Measurements from ENCODE around the gene KCNK7. TPM values are rescaled to one million over a fixed set of nuclear protein-coding genes. Genes with fewer than 3 reads are reported as not detected.

KCNK7 gene
- polyA plus RNA-seq, 3 donors = 4.3 TPM; not detected in 2

DNA sequence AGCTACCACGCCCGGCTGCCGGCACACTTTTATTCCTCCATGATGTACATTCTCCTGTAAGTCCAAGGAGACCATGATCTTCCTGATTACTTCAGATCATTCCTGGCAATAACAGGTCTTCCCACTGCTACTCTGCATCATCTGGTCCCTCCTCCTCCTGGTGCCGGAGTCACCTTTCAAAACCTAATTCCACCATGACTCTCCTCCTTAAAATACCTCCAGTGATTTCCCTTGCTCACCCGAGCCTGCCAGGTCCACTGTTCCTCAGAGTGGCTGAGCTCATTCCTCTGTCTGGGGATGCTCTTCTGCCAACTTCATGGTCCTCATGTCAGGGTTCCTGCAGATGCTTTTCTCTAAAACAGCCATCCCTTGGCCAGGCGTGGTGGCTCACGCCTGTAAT is 33.6 kb downstream of the KCNK7 start:
- TF ChIP-seq, protein P1, sequence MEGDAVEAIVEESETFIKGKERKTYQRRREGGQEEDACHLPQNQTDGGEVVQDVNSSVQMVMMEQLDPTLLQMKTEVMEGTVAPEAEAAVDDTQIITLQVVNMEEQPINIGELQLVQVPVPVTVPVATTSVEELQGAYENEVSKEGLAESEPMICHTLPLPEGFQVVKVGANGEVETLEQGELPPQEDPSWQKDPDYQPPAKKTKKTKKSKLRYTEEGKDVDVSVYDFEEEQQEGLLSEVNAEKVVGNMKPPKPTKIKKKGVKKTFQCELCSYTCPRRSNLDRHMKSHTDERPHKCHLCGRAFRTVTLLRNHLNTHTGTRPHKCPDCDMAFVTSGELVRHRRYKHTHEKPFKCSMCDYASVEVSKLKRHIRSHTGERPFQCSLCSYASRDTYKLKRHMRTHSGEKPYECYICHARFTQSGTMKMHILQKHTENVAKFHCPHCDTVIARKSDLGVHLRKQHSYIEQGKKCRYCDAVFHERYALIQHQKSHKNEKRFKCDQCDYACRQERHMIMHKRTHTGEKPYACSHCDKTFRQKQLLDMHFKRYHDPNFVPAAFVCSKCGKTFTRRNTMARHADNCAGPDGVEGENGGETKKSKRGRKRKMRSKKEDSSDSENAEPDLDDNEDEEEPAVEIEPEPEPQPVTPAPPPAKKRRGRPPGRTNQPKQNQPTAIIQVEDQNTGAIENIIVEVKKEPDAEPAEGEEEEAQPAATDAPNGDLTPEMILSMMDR (IDR thresholded peaks at IDR 0.05) = no peak
- peaks cover 22 to 42% of the 10 kb centered on the region in 2 donors for H3K4me1 ChIP-seq (ENCODE audit: control insufficient read depth in 1 of 2, insufficient read depth in 2 of 2, low read length in 2 of 2)

DNA sequence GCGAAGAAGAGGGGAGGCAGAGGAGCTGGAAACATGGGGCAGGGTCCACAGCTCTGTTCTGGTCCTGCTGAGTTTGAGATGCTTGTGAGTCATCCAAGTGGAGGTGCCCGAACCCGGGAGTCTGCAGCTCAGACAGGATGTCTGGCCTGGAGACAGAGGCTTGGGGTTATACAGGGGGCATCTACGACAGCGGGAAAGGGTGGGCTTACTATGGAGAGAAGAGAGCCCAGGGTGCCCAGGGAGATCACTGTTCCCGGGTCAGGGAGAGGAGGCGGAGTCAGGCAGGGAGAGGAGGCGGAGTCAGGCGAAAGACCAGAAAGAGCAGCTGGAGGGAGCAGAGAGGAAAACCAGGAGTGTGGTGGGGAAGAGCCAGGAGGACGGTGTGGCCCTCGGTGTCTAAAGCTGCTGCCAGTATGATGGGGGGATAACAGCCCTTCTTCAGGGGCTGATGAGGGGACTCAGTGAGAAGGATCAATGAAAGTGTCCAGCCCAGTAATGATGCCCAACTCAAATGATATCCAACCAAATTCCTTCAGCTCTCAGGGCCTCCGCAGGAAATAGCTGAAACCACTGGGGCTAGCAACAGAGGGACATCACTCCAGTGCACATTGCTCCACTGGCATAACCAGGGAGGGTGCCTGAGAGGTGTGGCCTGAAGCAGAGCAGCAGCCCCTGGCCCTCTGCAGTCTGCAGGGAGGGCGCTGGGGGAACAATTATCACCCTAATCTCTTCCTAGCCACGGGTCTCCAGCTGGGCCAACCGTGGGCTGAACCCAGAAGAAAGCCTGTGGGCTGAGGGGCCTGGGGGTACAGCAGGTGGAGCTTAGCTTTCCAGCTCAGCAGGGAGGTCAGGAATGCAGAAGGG is 34.8 kb downstream of the KCNK7 start:
- Mint-ChIP-seq H3K27ac (peak overlapping the region in 1 of 7 donors; percentile 72), H3K27me3 (ENCODE audit: low read depth in 3 of 3) (peaks cover 19 to 41% (median 27%) of the 10 kb centered on the region in 3 donors), H3K4me3 (no peak overlapping the region), H3K36me3 (peaks cover 0 to 9% of the 10 kb centered on the region in 2 donors), H3K4me1 (peaks cover 37% of the 10 kb centered on the region), H3K9me3 (peaks cover 0 to 2% (median 0%) of the 10 kb centered on the region in 7 donors)
- H4K20me1 ChIP-seq (ENCODE audit: insufficient read depth, low read length) = no peaks in the 10 kb centered on the region
- H3K27ac ChIP-seq (ENCODE audit: low read depth in 1 of 2, low read length in 2 of 2) = no peak overlapping the region
- H2AFZ ChIP-seq (ENCODE audit: insufficient read depth, low read depth, low read length, poor library complexity, severe bottlenecking) = no peak overlapping the region
- H3K27me3 ChIP-seq (ENCODE audit: control insufficient read depth in 2 of 2, insufficient read depth in 2 of 2, low read length in 2 of 2) = peaks cover 0 to 33% of the 10 kb centered on the region in 2 donors
- H3K79me2 ChIP-seq (ENCODE audit: insufficient read depth, low read length) = no peaks in the 10 kb centered on the region
- no peak overlapping the region for H3K9ac ChIP-seq (ENCODE audit: insufficient read depth, low read length, poor library complexity, severe bottlenecking)
- H3K4me1 ChIP-seq (ENCODE audit: control insufficient read depth in 1 of 2, insufficient read depth in 2 of 2, low read length in 2 of 2) = peaks cover 19 to 46% of the 10 kb centered on the region in 2 donors
- WGBS (ENCODE audit: insufficient coverage) = 77% methylated on average over 10 of the region's 15 CpGs
- TF ChIP-seq, protein P1 (IDR thresholded peaks at IDR 0.05) = no peak
- H3K36me3 ChIP-seq (replicated peaks in 1 of 2; ENCODE audit: control insufficient read depth in 1 of 2, insufficient read depth in 2 of 2, low read length in 2 of 2) = no peaks in the 10 kb centered on the region
- H3K9me3 ChIP-seq (replicated peaks in 1 of 2; ENCODE audit: control insufficient read depth in 1 of 2, insufficient read depth in 1 of 2, low read length in 2 of 2) = no peaks in the 10 kb centered on the region
- DNase-seq = no peak
- intact Hi-C loops (cut with micrococcal nuclease) = no loop called here
- no peak overlapping the region for H3K4me3 ChIP-seq (replicated peaks in 1 of 3; ENCODE audit: low read depth in 2 of 3, low read length in 3 of 3)
- H3K4me2 ChIP-seq (replicated peaks; ENCODE audit: extremely low read depth, low read length, poor library complexity, severe bottlenecking) = no peak overlapping the region

More for the DNA sequence above, 33.6 kb downstream of the KCNK7 start:
- H3K4me2 ChIP-seq (replicated peaks; ENCODE audit: extremely low read depth, low read length, poor library complexity, severe bottlenecking) = no peak overlapping the region
- H3K79me2 ChIP-seq (ENCODE audit: insufficient read depth, low read length) = peaks cover 1% of the 10 kb centered on the region
- WGBS (ENCODE audit: insufficient coverage) = 100% methylated on average over 5 of the region's 7 CpGs
- peaks cover 4% of the 10 kb centered on the region for H4K20me1 ChIP-seq (ENCODE audit: insufficient read depth, low read length)
- Mint-ChIP-seq H3K27me3 (ENCODE audit: low read depth in 3 of 3) (peaks cover 11 to 34% (median 24%) of the 10 kb centered on the region in 3 donors), H3K4me1 (peaks cover 39% of the 10 kb centered on the region), H3K36me3 (peaks cover 3 to 6% of the 10 kb centered on the region in 2 donors), H3K4me3 (no peak overlapping the region), H3K27ac (no peak overlapping the region), H3K9me3 (peaks cover 0 to 2% (median 0%) of the 10 kb centered on the region in 7 donors)
- intact Hi-C loops (cut with micrococcal nuclease) = no loop called here
- no peak overlapping the region for H3K27ac ChIP-seq (ENCODE audit: low read depth in 1 of 2, low read length in 2 of 2)
- peaks cover 0 to 28% of the 10 kb centered on the region in 2 donors for H3K27me3 ChIP-seq (ENCODE audit: control insufficient read depth in 2 of 2, insufficient read depth in 2 of 2, low read length in 2 of 2)
- H3K9me3 ChIP-seq (replicated peaks in 1 of 2; ENCODE audit: control insufficient read depth in 1 of 2, insufficient read depth in 1 of 2, low read length in 2 of 2) = no peaks in the 10 kb centered on the region
- H3K4me3 ChIP-seq (replicated peaks in 1 of 3; ENCODE audit: low read depth in 2 of 3, low read length in 3 of 3) = no peak overlapping the region
- no peak overlapping the region for H2AFZ ChIP-seq (ENCODE audit: insufficient read depth, low read depth, low read length, poor library complexity, severe bottlenecking)
- DNase-seq = no peak
- no peak overlapping the region for H3K9ac ChIP-seq (ENCODE audit: insufficient read depth, low read length, poor library complexity, severe bottlenecking)
- H3K36me3 ChIP-seq (replicated peaks in 1 of 2; ENCODE audit: control insufficient read depth in 1 of 2, insufficient read depth in 2 of 2, low read length in 2 of 2) = peaks cover 0 to 3% of the 10 kb centered on the region in 2 donors
